Ureter (tissue), 1 donor: Measurements from ENCODE around the gene ZNF358. TPM values are rescaled to one million over a fixed set of nuclear protein-coding genes. Genes with fewer than 3 reads are reported as not detected.
"Not testable (repeated sequence)": the region's sequence is repeated elsewhere in the genome, so short reads cannot be mapped to it uniquely, and the experiment has no call there.

ENCODE experiments used
- DNase-seq: peaks from one replicate; pipeline ENCODE4 v3.0.0-alpha.2; 2020; ENCODE audit warnings: low spot score
- total RNA-seq: library from RNA; stranded (reverse); gene quantifications from one replicate; pipeline ENCODE4 v1.2.4, GENCODE V29; 2023
- donor health status: DM: yes; HTN: yes; CAD: no.

ZNF358 gene
- total RNA-seq, 1 donor from 2014 or later: 34.3 TPM

DNA sequence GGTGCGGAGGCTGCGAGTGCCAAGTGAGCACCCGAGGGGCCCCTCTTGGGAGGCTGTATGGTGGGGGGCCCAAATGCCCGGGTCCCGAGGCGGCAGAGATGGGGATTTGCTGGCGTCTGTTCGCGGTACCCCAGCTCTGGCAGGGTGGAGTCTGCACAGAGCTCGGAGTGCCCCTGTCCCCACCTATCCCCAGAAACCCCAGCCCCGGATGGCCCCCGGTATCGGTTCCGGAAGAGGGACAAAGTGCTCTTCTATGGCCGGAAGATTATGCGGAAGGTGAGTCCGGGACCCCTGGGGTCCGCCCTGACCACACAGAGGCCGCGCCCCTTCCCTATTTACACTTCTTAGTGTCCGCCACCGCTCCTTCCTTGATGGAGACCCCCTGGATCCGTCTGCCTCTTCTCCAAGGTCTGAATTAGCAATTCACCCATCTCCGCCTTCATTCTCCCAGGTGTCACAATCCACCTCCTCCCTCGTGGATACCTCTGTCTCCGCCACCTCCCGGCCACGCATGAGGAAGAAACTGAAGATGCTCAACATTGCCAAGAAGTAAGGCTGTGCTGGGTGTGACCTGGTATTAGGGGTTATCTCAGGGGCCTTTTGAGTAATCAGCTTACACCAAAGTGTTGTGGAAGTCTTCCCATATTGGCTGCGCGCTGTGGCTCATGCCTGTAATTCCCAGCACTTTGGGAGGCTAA, 20.2 kb downstream of the ZNF358 start:
- peak; percentile 47 for DNase-seq

- DNase-seq: not testable (repeated sequence)
Measured at GRCh38 chr19:7538990-7539389, 23.1 kb downstream of the ZNF358 start.

GRCh38 chr19:7539827-7540425, 24.0 kb downstream of the ZNF358 start:
- DNase-seq: no peak

GRCh38 chr19:7540761-7541474, 25.0 kb downstream of the ZNF358 start:
- DNase-seq: peak; percentile 43

GRCh38 chr19:7541475-7541824, 25.5 kb downstream of the ZNF358 start:
- no peak for DNase-seq

DNA sequence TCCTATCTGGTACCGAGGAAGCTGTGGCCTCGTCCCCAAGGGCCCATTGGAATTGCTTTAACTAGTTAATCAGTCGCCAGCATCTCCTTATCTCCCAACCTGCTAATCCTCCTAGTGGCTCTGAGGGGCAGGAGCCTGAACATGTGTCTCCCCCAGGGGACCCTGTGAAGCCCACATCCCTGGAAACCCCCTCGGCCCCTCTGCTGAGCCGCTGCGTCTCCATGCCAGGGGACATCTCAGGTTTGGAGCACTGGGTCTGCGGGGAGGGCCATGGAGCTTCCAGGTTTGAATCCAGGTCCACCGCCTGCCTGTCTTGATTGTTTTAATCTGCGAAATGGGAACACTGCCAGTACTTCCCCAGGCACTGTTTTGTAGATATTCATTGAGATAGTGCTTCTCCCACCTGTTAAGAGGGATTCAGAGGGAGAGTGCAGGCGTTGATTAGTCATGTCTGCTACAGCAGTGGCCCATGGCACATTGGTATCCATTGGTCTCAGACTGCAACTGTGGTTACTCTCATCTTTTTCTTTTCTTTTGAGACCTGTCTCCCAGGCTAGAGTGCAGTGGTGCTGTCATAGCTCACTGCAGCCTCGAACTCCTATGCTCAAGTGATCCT, 26.0 kb downstream of the ZNF358 start:
- no peak for DNase-seq

DNA sequence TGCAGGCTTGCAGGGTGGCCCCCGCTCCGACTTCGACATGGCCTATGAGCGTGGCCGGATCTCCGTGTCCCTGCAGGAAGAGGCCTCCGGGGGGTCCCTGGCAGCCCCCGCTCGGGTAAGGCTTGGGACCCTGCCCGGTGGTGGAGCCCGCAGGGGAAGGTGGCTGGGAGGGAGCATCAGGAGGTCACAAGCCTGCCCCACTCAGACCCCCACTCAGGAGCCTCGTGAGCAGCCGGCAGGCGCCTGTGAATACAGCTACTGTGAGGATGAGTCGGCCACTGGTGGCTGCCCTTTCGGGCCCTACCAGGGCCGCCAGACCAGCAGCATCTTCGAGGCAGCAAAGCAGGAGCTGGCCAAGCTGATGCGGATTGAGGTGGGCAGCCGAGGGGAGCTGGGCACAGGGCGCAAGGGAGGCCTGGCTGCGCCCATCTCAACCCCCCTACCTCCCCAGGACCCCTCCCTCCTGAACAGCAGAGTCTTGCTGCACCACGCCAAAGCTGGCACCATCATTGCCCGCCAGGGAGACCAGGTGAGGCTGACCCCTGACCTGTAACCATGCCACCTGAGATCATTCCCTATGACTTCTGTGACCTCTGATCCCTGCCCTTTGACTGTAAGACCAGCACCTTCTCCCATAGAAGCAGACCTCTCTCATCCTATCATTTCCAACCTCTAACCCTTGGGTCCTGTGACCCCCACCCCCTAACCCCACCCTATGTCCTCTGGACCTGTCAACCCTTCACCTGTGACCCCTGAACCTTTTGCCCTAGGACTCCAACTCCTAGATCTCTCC, 26.8 kb downstream of the ZNF358 start:
- DNase-seq: no peak

GRCh38 chr19:7544626-7545025, 28.7 kb downstream of the ZNF358 start:
- DNase-seq: no peak

DNA sequence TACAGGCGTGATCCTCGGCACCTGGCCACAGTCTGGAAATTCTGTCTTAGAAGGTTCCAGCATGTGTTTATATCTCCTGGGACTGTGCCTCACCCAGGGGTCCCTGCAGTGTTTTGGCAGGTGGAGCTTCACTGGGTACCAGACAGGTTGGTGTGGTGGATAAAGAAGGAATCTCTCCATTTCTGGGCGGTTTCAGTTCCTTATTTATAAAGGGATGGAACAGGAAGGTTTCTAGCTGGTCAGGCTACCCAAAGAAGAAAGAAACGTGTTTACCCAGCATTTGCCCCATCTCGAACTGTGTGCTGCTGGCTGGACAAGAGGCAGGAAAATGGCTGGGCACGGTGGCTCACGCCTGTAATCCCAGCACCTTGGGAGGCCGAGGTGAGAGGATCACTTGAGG, 29.4 kb downstream of the ZNF358 start:
- DNase-seq: no peak

DNA sequence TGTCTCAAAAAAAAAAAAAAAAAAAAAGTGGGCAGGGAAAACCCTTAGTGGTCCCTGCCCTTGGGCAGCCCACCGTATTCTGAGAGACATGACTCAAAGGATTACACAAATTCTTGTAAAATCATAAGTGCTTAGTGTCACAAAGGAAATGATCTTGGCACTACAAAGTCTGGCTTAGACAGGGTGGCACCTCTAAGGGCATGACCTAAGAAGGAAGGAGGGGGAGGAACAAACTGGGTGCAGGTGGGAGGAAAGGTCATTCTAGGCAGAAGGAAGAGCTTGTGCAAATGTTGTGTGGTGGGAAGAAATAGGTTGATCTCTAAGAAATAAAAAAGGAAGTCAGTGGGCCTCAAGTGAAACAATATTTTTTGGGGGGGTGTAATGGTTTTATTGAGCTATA, 30.0 kb downstream of the ZNF358 start:
- no peak for DNase-seq

GRCh38 chr19:7547159-7547558, 31.3 kb downstream of the ZNF358 start:
- no peak for DNase-seq

- DNase-seq: no peak
Measured at GRCh38 chr19:7549429-7550148, 33.7 kb downstream of the ZNF358 start.

DNA sequence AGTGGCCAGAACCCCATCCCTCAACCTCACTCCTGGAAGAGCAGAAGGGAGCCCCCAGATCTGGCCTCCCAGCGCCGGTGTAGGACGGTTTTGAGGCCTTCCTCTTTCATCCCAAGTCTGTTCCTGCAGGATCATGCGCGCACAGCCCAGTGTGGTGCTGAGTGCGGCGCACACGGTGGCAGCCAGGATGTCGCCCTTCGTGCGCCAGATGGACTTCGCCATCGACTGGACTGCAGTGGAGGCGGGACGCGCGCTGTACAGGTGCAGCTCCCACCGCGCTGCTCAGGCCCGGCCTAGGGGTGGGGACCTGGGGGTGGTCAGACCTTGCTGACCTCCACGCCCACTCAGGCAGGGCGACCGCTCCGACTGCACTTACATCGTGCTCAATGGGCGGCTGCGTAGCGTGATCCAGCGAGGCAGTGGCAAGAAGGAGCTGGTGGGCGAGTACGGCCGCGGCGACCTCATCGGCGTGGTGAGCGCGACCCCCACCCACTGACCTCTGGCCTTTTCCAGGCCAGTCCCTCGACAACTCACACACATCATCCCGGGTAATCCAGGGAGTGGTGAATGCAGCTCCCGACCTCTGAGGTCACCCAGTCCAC, 34.4 kb downstream of the ZNF358 start:
- DNase-seq: no peak

DNA sequence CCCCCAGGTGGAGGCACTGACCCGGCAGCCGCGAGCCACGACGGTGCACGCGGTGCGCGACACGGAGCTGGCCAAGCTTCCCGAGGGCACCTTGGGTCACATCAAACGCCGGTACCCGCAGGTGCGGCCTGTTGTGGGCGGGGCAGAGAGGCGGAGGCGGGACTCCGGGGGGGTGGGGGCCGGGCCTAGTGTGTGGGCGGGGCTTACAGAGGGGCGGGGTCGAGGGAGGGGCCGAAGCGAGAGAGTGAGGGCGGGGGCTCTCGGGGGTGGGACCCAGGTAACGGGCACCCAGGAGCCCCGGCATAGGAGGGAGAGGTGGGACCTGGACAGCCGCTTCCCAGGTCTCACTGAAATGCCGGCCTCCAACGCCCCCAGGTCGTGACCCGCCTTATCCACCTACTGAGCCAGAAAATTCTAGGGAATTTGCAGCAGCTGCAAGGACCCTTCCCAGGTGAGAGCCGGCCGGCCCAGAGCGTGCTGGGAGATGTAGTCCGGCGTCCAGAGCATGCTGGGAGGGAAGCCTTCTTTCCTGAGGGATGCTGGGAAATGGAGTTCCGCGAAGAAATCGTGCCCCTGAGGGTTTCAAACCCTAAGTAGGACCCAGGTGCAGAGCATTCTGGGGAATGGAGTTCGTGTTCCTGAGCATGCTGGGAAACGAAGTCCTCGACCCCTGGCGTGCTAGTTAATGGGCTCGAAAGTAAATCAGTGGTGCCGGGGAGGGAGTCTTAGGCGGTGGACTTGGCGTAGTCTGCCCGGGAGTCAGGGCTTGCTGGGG, 35.3 kb downstream of the ZNF358 start:
- DNase-seq: peak; percentile 52

DNA sequence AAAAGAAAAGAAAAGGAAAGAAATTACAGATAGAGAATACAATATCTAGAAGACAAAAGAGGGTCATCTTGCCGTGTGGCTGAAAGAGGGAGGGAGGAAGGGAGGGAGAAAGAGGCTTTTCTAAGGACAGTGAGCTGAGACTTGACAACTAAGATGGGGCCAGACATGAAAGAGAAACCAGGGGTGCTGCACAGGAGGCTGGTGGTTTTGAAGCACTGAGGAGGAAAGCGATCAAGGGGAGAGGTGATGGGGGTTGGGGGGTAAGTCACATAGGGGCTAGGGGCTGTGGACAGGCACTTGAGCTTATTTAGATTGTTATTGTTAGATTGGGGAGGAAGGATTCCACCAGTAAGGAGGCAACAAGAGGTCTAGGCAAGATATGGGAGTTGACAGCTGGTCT, 36.9 kb downstream of the ZNF358 start:
- DNase-seq: no peak

DNA sequence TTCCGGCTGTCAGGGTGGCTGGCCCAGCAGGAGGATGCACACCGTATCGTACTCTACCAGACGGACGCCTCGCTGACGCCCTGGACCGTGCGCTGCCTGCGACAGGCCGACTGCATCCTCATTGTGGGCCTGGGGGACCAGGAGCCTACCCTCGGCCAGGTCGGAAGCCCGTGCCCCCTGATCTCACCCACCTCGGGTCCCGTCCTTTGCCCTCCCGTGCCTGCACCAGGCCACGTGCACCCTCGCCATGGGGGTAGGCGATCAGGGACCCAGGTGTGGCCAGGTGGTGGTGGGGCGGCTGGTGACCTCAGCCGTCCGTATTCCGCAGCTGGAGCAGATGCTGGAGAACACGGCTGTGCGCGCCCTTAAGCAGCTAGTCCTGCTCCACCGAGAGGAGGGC, 38.7 kb downstream of the ZNF358 start:
- no peak for DNase-seq

GRCh38 chr19:7554990-7555864, 39.3 kb downstream of the ZNF358 start:
- DNase-seq: no peak

DNA sequence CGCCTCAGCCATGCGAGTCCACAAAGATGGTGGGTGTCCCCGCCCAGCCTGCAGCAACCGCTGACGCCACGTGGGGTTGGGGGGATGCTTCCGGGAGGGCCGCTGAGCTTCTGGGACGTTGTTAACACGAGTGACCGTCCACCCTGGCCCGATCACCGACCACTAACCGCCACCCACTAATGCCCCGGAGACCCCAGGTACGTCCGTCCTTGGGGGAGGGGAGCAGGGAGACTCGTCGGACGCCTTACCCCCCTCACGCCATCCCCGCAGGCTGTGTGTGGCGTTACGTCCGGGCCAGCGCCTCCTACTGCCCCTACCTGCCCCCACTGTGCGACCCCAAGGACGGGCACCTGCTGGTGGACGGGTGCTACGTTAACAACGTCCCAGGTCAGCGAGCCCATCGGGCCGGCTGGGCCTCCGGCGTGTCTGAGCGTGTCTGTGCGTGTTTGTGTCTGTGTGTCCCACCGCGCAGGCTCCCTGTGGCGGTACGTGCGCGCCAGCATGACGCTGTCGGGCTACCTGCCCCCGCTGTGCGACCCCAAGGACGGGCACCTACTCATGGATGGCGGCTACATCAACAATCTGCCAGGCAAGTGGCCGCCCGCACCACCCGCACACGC, 40.9 kb downstream of the ZNF358 start:
- no peak for DNase-seq

DNA sequence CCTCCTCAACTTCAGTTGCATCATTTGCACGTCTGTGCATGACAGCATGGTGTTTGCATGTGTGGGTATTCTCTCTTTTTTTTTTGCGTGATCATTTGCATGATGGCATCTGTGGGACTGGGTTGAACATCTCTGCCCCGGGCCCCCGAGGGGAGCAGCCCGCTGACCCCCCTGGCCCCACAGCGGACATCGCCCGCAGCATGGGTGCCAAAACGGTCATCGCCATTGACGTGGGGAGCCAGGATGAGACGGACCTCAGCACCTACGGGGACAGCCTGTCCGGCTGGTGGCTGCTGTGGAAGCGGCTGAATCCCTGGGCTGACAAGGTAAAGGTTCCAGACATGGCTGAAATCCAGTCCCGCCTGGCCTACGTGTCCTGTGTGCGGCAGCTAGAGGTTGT, 42.8 kb downstream of the ZNF358 start:
- DNase-seq: no peak
